Cardiac fibroblast (primary cell): ENCODE measurements around the gene NCKAP5.

ENCODE experiments used
- DNase-seq, 2 donors: peaks; one replicate each; pipeline versions ENCODE4 v3.0.0 to v3.0.0-alpha.2; 2010; ENCODE audit warnings: low read depth in 2 of 2
- H3K4me3 ChIP-seq, 2 donors: replicated peaks in 1 of 2; 1 replicate in 1 of 2; 2 replicates in 1 of 2; pipeline ENCODE4 v1.5.1; 2011; ENCODE audit warnings: low read depth in 2 of 2, low read length in 2 of 2, mild to moderate bottlenecking in 2 of 2, moderate library complexity in 1 of 2
- TF ChIP-seq, protein P1 (sequence below): IDR thresholded peaks from one replicate; pipeline ENCODE4 v1.5.1; 2011; ENCODE audit warnings: low read depth, mild to moderate bottlenecking, low read length, inconsistent platforms

NCKAP5 gene

DNA sequence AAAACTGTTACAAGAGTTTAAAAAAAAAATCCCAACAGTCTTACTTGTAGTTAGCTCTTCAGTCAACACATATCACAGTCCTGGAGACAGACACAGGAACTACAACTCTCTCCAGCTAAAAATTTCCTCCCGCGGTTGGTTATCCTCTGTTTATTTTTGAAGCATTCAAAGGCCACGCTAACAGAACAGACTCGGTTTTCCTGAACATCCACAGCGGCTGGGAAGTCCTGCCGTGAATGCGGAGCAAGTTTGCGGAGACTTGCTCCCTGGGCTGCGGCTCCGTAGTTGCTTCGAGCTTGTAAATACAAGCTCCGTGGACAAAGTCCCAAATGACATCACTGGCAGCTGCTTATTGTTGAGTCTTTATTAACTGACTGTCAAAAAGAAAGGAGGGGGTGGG is at the start of gene NCKAP5:
TSS of gene NCKAP5 (minus strand) at position 292 of the 400 bp plus-strand sequence. CDS start 50,937 bp downstream, outside the sequence.
- peak; percentile 41 to 67 for DNase-seq
- TF ChIP-seq, protein P1, sequence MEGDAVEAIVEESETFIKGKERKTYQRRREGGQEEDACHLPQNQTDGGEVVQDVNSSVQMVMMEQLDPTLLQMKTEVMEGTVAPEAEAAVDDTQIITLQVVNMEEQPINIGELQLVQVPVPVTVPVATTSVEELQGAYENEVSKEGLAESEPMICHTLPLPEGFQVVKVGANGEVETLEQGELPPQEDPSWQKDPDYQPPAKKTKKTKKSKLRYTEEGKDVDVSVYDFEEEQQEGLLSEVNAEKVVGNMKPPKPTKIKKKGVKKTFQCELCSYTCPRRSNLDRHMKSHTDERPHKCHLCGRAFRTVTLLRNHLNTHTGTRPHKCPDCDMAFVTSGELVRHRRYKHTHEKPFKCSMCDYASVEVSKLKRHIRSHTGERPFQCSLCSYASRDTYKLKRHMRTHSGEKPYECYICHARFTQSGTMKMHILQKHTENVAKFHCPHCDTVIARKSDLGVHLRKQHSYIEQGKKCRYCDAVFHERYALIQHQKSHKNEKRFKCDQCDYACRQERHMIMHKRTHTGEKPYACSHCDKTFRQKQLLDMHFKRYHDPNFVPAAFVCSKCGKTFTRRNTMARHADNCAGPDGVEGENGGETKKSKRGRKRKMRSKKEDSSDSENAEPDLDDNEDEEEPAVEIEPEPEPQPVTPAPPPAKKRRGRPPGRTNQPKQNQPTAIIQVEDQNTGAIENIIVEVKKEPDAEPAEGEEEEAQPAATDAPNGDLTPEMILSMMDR, result peak; percentile 31
- H3K4me3 ChIP-seq, result peak within 1 kb of the TSS in 1 of 2 donors; percentile 48

DNA sequence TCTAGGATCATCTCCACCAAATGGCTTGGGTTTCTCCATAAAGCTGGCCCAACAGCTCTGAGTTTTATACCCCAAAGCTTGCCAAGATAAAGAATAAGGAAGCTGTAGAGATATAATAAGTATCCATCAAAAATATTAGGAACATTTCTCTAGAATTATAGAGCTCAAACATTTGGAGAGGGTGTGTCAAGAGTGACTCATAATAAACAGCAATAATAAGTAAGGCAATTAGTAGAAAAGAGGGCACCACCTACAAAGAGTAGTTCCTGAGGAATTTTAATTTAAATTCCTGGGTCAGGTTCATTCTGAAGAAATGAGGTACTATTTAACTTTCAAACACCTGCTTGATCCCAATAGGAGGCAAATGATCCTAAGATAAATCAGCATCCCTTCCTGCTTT is 41.4 kb upstream of the NCKAP5 start:
- no peak for DNase-seq
- H3K4me3 ChIP-seq, result no peak overlapping the region
- TF ChIP-seq, protein P1, result no peak

DNA sequence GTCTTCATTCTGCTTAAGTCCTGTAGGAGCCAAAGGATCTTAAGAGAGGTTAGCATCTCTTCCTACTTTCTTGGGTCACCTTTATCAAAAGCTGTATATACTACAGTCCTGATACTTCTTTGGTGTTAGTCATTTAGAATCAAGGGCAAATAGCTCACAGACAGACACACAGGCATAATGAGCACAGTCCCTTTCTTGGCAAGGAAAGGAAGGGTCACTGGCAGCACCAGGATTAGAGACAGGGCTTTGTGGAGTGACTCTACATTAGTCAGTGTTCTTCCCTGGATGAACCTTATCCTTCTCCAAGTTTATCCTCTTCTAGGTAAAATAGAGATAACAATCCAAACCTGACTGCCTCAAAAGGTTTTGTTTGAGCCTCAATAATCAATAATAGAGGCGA is 40.0 kb upstream of the NCKAP5 start:
- TF ChIP-seq, protein P1, result no peak
- no peak for DNase-seq
- no peak overlapping the region for H3K4me3 ChIP-seq

DNA sequence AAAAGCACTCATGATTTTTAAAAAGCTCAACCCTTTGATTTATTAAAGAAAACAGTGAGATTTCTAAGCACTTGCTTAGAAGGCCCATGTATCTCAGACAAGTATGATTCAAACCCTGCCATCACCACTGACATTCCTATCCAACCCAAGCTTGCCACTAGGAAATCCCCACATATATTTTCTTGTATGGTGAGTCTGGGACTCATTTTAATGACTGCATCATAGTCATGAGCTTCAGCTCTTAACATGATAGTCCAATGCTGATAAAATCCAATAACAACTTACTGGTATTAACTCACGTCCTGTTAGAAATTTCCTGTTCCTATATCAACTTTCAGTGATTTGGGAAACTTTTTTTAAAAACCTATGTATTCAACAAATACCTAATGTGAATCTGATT is 39.4 kb upstream of the NCKAP5 start:
- peak in 1 of 2 donors; percentile 78 for DNase-seq
- H3K4me3 ChIP-seq, result no peak overlapping the region
- TF ChIP-seq, protein P1, result no peak

DNA sequence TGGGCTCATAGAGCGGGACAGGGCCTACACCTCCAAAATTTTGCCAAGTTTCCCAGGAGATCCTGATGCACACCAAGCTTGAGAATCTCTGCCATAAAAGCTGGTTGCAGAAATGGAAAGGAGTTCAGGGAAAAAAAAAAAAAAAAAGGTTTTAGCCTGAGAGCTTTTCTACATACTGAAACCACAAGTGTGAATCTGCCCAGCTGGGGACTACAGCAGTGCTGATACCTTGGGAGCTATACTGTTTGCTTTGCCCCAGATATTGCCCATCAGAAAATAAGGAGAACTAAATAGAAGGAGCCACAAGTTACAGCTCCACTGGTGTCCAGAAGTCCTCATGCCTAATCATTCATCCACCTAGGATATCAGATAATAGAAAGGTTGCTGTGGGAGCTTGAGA is 38.4 kb upstream of the NCKAP5 start:
- no peak overlapping the region for H3K4me3 ChIP-seq
- TF ChIP-seq, protein P1, result no peak
- DNase-seq, result no peak

DNA sequence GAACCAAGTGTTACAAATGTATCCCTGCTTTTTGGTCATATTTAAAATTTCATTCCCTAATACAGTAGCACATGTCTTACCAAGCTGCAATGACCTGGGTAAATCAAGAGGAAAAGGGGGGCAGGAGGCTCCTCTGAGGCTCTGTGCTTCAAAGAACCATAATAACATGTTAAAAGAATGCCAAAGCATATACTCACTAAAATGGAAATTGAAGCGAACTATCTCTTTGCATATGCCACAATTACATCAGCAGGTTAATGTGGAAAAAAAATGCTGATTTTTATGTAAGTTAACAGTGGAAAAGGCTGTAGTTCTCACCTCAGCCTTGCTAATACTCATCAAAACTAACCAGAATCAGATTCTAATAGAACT is 37.5 kb upstream of the NCKAP5 start:
- TF ChIP-seq, protein P1, result no peak
- DNase-seq, result no peak
- H3K4me3 ChIP-seq, result no peak overlapping the region

DNA sequence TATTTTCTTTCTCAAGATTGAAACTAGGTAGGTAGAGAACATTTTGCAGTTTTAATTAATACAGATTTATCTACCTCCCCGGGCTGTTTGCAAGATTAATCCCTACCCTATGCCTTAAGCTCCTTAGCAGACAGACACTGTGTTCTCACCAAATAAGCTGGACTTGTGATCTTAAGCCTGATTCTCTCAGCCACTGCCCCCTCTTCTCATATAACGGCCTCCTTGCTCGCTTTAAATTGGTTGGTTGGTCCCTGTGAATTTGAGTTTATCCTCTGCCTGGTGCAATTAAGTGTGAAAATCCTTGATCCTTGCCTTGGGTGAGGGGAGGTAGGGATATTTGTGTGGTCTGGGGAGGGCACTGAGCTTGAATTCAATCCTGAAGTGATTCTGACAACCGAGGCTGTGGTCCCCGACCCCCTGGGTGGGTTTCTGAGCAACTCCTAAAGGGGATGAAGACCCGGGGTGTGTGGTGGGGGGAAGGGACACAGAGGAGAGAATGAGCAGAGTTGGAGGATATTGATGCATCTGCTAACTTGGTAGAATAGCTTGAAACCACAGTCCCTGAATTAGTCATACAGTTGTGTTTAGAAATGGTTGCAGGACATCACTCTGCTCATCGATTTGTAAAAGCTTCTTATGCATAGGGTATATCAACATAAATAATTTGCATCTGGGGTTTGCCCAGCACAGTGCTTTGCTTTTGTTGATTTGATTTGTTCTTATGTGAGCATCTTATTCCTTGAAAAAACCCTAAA is 36.9 kb upstream of the NCKAP5 start:
- TF ChIP-seq, protein P1, result no peak
- peak in 1 of 2 donors; percentile 15 for DNase-seq
- H3K4me3 ChIP-seq, result no peak overlapping the region
